GM19467 (cell line): ENCODE data around the gene SLC22A17.
"Not testable (repeated sequence)": the region's sequence is repeated elsewhere in the genome, so short reads cannot be mapped to it uniquely, and the experiment has no call there.

Experiments
- ATAC-seq: cut with Tn5 transposase; IDR thresholded peaks from one replicate; pipeline ENCODE4 v1.9.1; 2021; ENCODE audit warnings: mild to moderate bottlenecking, moderate library complexity; ENCODE audit not compliant: unreplicated experiment

Gene SLC22A17

DNA sequence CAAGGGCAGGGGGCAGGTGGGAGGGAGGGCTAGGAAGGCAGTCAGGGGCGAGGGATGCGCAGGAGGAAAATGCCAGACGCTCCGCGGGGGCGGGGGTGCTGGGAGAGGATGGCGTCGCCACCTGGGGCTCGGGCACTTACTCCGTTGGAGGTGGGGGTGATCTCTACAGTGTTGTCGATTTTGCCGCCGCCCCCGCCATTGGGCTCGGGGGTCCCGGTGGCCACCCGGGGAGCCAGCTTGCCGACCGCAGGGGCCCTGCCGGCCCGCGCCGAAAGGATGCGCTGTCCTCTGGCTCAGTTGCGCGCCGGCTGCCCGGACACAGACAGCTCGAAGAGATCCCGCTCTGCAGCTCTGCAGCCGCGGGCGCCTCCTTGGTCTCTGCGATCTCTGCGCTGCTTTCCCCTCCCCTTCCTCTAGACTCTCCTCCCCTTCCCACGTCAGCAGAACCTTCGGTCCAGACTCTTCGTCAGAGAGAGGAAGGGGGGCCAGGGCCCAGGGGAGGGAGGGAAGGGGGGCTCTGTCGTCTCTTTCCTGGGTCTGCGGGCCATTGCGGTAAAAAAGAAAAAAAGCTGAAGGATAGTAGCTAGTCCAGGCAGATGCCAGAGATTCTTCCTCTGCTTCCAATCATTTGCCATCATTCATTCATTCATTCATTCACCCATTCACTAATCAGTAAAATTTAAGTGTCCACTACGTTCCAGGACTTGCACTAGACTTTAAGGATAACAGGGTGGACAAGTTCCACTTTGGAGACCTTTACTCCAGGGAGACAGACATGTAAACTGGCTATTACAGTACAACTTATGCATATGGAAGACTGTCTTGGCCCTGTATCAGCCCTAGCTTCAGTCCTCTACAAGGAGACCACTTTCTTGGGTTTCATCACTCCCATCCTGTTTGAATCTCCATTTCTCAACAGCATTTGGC, at the start of gene SLC22A17:
SLC22A17 (minus strand) TSS at position 382 of the 927 bp plus-strand sequence.
- no peak for ATAC-seq

DNA sequence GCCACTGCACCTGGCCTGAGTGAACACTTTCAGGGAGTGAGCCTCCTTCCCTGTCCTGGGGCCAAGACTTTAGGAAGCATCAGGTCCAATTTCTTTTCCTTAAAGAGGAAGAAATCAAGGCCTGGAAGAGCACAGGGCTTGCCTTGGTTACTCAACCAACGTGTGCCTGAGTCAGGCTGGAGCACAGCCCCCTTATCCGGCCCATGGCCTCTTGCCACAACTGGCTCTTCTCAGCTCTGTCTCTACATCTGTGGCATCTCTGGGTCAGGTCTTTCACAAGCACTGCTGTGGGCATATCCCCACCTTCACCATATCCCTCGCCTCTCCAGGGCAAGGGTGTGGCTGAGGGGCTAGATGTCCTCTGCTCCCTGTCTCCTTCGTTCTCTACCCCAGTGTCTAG, 48.6 kb upstream of the SLC22A17 start:
- ATAC-seq: no peak

DNA sequence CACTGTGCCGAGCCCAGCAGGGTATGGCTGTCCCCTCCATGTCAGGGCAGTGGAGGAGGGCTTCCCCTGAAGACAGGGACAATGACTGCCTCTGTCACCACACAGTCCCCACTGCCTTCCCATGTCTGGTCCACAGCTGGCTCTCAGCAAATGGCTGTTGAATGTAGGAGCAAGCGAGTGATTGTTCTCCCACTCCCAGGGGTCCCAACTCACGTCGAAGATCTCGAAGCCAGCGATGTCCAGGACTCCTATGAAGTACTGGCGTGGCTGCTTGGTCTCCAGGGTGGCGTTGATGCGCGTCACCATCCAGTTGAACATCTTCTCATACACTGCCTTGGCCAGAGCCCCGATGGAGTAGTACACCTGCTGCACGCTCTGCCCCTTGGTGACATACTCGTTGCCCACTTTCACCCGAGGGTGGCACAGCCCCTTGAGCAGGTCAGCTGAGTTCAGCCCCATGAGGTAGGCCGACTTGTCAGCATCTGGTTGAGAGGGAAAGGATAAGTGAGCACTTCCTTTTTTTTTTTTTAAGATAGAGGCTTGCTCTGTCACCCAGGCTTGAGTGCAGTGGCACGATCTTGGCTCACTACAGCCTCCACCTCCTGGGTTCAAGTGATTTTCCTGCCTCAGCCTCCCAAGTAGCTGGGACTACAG, 47.9 kb upstream of the SLC22A17 start:
- ATAC-seq: not testable (repeated sequence)

DNA sequence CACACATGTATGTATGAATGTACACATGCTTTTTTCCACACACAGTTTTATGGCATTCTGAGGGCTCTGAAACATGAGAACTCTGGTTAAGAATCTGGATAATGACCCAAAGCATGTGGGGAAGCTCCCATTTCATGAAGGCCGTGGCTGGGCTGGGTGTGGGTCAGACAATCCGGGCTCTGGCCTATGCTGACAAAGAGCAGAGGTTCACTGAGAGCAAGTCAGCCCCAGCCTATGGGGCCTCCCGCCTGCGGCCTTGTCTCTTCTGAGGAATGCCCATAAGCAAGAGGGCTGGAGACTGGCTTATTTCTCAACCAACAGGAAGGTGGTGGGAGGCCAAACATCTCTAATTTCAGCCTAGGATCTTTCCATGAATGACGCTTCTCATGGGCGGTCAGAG, 46.9 kb upstream of the SLC22A17 start:
- no peak for ATAC-seq

DNA sequence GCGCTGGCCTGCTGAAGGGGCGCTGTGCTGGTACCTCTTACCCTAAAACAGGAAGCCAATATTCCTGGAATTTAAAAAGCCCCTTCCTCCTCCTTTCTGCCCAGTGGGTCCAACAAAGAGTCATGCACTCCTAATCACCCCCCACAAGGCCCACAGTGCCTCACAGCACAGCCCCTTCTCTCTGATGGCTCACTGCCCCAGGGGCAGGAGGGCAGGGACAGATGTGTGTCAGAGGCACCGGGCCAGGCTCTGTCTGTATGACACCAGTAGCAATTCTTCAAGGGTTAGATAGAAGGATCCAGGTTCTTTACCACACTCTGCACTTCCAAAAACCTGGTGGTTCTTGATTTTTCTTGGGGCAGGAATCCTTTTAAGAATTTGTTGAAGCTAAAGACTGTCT, 46.4 kb upstream of the SLC22A17 start:
- ATAC-seq: no peak

DNA sequence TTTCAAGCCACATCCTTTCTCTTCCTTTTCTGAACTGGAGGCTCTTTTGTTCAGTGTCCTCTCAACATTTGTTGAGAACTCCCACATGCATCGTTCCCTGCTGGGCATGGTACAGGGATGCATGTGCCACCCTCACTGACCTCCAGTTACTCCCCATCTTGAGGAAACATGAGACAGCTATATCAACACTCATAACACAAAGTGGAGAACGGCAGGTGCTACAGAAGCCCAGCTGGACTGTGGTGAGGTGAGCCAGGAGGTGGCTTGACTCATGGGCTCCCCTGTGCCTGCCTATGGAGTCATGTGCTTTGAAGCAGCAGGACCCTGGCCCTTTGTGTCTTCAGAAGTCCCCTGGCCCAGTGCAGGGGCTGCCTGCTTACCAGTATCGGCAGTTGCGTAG, 45.7 kb upstream of the SLC22A17 start:
- ATAC-seq: no peak

DNA sequence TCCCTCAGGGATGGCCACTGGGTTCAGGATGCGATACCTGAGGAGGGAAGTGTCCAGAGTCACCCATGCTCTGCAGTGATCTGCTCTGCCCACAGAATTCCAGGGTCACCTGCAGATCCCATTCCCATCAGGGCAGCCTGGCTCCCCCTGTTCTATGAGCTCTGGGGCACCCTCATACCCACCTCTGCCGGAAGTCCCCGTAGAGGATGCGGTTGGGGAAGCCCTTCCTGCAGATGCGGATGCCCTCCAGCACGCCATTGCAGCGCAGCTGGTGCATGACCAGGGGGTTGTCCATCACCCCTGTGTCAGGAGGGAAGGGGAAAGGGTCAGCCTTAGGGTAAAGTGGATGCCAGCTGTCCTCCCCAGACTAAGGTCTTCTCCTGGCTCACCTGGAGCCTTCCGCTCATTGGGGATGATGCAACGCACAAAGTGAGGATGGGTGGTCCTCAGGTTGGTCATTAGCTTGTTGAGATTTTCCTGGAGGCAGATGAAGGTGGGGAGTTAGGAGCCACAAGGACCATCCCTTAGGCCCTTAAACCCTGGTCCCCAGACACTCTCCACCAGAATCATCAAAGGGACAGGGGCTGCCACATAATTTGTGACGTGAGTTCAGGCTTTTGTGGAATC, 44.2 kb upstream of the SLC22A17 start:
- no peak for ATAC-seq

DNA sequence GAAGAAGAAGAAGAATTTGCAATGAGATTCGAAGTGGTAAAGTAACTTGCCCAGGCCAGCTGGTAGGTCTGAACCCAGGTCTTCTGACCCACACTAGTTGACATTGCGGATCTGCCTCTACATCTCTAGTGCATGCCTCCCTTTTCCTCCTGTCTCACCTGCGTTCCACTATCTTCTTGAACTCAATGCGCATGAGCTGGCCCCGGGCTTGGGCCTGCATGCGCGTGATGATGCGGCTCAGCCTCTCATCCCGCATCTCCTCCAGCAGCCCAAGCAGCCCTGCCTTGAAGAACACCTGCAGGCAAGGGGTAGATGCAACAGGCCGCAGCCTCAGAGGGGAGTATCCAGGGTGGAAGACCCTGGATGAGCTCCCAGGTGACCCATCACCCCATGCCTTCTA, 43.4 kb upstream of the SLC22A17 start:
- ATAC-seq: no peak

DNA sequence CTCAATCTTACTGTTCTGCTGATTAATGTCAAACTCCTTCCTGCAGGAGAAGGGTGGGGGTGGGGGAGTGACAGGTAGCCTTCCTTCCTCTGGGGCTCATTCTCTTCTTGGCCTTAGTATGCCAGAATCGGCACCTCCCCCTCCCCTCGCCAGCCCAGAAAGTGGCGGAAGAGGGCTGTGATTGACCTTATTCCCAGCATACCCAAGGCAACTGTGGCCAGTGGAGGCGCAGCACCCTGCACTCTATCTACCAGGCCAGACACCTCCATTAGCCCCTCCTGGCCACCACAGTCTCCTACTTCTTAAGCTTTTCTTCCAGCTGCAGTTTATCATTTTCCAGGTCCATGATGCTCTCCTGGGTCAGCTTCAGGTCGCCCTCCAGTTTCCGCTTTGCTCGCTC, 39.9 kb upstream of the SLC22A17 start:
- no peak for ATAC-seq

DNA sequence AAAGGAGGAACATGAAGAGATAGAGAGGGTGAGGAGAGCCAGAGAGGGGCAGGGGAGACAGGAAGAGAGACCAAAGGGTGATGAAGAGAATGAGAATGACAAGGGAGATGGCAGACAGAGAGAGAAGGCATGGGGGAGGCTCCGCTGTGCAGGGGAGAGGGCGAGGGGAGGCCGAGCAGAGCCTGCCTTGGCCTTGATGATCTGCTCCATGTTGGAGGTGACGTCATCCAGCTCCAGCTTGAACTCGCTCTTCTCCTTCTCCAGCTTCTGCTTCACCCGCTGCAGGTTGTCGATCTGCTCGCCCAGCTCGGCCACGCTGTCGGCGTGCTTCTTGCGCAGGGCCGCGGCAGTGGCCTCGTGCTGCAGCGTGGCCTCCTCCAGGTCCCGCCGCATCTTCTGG, 37.2 kb upstream of the SLC22A17 start:
- not testable (repeated sequence) for ATAC-seq

DNA sequence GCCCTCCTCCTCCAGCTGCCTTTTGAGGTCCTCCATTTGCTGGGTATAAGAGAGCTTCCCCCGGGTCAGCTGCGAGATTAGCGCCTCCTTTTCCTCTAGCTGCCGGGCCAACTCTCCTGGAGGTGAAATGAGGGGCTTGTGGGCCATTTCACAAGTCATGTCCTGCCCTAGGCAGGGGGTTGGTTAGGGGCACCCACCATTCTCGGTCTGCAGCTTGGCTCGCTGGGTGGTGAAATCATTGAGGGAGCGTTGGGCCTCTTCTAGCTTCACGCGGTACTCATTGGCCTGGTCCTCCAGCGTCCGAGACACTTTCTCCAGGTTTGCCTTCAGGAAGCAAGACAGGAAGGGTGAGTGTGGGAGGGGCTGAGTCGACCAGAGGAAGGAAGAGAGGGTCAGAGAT, 36.7 kb upstream of the SLC22A17 start:
- ATAC-seq: no peak

DNA sequence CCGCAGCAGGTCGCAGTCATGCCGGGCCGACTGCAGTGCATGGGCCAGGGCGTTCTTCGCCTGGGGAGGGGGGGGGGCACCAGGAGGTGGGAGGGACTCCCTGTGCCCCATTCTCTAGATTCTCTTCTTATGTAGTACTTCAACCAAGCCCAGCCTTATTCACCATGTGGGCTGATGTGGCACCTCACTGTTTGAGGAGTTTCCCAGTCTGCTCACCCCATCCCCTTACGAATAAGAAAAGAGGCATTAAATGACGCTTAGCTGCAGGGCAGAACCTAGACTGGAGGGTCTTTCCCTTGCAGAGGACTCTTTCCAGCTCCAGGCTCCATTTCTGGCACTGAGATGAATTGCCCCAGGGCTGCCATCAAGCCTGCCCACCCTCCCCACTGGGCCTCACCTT, 36.3 kb upstream of the SLC22A17 start:
- ATAC-seq: no peak

DNA sequence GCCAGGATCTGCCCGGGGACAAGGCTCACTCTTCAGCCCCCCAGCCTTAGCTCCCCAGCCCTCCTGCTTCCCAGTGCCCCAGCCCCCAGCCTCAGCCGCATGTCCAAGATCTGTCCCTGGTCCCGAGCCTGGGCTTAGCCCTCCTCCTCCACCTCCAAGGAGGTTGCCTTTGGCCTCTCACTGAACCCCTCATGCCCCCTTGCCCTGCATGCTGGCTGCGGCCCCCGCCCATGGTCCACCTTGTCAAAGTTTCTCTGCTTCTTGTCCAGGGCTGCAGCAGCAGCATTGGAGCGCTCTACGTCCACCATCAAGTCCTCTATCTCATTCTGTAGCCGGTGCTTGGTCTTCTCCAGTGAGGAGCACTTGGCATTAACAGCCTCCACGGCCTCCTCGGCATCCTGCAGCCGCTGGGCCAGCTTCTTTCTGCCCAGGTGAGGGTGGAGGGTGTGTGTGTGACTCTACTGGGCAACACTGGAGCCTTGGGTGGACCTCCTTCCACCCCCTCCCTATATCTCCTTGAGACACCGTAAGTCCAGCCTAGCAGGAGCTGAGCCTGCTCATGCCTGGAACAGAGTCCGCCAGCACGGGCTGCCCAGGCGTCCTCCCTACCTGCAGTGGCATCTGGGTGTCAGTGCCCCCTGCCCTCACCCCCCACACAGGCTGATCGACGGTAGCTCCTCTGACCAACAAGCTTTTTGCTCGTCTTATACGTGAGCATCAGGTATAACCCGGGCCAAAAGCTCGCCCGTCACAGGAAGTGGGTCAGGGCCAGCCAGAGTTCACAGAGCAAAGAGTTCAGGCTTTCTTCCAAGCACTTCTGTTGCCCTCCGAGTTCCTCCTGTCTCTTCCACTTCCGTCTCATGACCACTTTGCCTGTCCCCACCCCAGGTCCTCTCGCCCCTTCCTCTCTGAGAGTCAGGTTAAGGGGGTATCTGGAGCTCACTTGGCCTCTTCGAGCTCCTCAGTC, 35.5 kb upstream of the SLC22A17 start:
- ATAC-seq: no peak

DNA sequence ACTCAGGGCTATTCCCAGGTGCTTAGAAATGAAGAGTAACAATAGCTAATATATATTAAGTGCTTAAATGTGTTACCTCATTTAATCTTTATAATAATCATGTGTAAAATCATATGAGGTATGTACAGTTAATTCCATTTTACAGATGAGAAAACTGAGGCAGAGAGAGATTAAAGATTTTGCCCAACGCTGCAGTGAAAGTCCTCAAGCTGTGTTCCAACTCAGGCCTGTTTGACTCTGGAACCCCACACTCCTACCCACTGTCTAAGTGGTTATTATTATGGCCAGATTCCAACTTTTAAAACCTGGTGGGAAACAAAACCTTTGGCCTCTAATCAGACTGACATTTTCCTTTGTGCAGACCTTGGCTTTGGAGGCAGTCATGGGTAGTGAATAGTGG, 34.3 kb upstream of the SLC22A17 start:
- no peak for ATAC-seq

DNA sequence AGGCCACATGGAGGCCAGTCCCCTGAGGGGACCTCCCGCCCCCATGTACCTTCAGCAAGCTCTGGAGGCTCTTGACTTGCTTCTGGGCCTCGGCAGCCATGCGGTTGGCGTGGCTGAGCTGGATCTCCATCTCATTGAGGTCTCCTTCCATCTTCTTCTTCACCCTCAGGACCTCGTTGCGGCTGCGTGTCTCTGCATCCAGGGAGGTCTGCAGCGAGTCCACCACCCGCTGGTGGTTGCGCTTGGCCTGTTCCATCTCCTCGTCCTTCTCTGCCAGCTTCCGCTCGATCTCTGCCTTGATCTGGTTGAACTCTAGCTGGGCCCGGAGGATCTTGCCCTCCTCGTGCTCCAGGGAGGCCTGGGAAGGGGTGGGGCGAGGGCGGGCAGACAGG, 33.6 kb upstream of the SLC22A17 start:
- ATAC-seq: not testable (repeated sequence)

DNA sequence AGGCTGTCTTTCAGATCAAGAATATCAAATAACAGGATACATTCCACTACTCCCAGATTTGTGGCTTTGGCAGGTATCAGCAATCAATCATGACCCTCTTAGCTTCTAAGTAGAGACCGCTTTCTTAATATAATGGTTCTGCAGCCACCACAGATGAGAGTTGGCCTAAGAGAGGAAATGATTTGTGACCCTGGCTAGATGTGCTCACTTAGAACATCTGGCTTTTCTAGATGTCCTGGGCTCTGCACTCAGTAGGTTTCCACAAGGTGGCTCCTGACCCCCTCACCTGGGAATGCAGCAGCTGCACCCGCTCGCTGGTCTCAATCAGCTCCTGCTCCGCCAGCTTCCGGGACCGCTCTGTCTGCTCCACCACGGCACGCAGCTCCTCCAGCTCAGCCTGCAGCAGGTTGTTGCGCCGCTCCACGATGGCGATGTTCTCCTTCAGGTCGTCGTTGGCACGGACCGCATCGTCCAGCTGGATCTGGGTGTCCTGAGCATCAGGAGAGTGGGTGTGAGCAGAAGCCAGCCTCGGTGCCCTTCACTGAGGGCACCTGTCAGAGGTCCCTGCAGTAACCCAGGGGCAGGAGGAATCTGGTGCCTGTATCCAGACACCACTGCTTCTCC, 33.1 kb upstream of the SLC22A17 start:
- ATAC-seq: no peak

DNA sequence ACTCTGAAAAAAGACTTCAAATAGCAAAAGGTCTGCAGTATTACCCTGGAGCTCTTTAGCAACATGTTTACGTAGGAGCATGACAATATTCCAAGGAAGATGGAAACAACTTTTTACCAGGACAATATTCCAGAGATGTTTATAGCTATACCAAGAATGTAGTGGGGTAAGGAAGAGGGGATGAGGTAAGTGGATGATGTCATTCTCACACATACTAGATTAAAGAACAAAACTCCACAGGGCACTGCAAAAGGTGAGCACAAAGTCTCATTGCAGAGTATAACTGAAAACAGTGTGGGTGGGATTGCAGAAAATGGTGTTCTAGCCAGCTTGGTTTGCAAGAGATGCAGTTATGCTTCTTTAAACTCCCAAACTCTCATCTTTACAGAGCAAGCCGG, 32.6 kb upstream of the SLC22A17 start:
- ATAC-seq: no peak

DNA sequence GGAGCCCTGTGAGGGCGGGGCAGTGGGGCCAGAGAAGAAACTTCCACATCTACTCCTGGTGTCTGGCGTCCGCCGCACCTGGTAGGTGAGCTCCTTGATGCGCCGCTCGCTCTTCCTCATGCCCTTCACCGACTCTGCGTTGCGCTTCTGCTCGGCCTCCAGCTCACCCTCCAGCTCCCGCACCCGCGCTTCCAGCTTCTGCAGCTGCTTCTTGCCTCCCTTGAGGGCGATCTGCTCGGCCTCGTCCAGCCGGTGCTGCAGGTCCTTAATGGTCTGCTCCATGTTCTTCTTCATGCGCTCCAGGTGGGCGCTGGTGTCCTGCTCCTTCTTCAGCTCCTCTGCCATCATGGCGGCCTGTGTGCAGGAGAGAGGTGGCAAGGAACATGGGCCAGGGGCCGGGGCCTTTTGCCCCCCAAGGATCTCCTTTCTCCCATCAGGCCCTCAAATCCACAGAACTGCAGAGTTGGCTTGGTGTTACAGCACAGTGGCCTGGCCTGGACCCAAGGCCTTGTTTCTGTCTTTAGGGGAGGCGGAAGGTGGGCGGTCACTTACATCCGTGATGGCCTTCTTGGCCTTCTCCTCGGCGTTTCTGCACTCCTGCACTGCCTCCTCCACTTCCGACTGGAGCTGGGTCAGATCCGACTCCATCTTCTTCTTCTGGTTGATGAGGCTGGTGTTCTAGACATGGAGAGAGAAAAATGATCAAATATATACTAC, 31.8 kb upstream of the SLC22A17 start:
- no peak for ATAC-seq

DNA sequence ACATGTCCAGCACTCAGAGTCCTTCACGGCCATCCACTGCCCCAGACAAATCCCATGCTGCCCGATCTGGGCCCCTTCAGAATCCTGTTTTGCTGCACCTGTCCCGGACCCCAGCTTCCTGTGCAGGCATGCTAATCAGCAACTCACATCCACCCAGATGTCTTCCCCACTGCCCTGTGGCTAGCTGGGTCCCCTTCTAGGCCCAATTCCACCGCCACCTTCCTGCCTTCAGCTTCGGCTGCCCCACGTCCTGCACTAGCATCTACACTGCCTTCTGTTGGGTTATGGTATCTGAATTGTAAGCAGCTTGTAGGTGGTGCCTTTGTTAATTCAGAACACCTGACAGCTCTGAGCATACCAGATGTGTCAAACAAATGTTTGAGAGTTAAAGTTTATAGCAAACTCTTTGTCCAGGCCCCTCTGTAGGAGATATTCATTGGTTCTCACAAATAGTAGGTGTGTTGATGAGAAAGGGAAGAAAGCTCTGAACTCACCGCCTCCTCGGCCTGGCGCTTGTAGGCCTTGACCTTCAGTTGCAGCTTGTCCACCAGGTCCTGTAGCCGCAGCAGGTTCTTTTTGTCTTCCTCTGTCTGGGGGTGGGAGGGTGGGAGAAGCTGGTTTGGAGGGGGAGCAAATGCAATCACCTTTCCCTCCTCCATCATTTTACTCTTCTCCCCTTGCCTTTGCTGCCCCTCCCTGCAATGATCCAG, 30.2 kb upstream of the SLC22A17 start:
- ATAC-seq: no peak
